Loucy (cell line): ENCODE measurements around the gene LRIG1.

ENCODE experiments used
- EZH2phosphoT487 ChIP-seq: fragments of 200-600 bp; IDR thresholded peaks from 2 replicates; pipeline ENCODE4 v1.6.1; 2018; ENCODE audit warnings: antibody characterized with exemption, mild to moderate bottlenecking, moderate library complexity, borderline replicate concordance
- TF ChIP-seq, protein P1 (sequence below): fragments of 200-600 bp; sonication (generic); conservative IDR thresholded peaks from 2 replicates; pipeline ENCODE4 v1.5.1; 2014; ENCODE audit warnings: mild to moderate bottlenecking, antibody characterized with exemption, low read length

DNA sequence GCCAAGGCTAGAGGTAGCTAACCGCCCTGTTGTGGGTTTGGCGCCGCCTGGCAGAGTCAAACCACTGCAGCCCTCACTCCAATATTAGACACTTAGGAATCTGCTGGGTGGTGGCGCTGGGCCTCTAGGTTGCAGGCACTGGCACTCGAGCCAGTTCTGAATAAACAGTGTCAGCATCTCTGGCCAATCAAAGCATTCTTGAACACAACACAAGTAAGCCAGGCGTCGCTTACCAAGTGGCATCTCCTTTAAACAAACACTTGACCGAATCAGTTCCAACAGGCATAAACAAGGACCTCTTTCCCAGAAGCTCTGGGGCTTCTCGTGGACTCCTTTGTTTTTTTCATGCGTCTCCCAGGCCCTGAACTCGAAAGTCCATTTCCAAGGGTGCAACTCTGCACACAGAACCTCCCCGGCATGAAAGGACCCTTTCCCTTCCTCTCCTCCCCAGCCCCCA is 82.3 kb downstream of the LRIG1 start:
- TF ChIP-seq, protein P1, sequence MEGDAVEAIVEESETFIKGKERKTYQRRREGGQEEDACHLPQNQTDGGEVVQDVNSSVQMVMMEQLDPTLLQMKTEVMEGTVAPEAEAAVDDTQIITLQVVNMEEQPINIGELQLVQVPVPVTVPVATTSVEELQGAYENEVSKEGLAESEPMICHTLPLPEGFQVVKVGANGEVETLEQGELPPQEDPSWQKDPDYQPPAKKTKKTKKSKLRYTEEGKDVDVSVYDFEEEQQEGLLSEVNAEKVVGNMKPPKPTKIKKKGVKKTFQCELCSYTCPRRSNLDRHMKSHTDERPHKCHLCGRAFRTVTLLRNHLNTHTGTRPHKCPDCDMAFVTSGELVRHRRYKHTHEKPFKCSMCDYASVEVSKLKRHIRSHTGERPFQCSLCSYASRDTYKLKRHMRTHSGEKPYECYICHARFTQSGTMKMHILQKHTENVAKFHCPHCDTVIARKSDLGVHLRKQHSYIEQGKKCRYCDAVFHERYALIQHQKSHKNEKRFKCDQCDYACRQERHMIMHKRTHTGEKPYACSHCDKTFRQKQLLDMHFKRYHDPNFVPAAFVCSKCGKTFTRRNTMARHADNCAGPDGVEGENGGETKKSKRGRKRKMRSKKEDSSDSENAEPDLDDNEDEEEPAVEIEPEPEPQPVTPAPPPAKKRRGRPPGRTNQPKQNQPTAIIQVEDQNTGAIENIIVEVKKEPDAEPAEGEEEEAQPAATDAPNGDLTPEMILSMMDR = no peak
- TF ChIP-seq EZH2phosphoT487 = no peak
